HL-60 (cell line): ENCODE measurements around the gene GCLC.

Experiments used
- DNase-seq, 2 experiments: peaks; one replicate each; pipeline ENCODE4 v3.0.0-alpha.2; 2010 to 2020; ENCODE audit warnings: low read depth in 1 of 2, low spot score in 1 of 2
- H3K27ac ChIP-seq: fragments of 250-450 bp; sonication (Bioruptor Pico); replicated peaks from 2 replicates; pipeline ENCODE4 v1.5.1; 2020; ENCODE audit warnings: mild to moderate bottlenecking, moderate library complexity
- H3K27me3 ChIP-seq: fragments of 250-450 bp; sonication (Bioruptor Pico); 2 replicates; pipeline ENCODE4 v1.5.1; 2021; ENCODE audit warnings: mild to moderate bottlenecking, moderate library complexity; ENCODE audit not compliant: insufficient read depth, poor library complexity, severe bottlenecking
- H3K4me3 ChIP-seq: replicated peaks from 2 replicates; pipeline ENCODE4 v1.5.1; 2011; ENCODE audit warnings: mild to moderate bottlenecking, control low read depth, low read length; ENCODE audit not compliant: insufficient read depth
- CTCF ChIP-seq: IDR thresholded peaks from one replicate; pipeline ENCODE4 v1.5.1; 2011; ENCODE audit warnings: low read length, control low read depth, inconsistent platforms; ENCODE audit not compliant: insufficient read depth
- GABPA ChIP-seq: IDR thresholded peaks from 2 replicates; pipeline ENCODE4 v1.6.1; 2012; ENCODE audit warnings: low read depth
- POLR2AphosphoS5 ChIP-seq: IDR thresholded peaks from 2 replicates; pipeline ENCODE4 v1.6.1; 2012; ENCODE audit warnings: low read depth
- REST ChIP-seq: IDR thresholded peaks from 2 replicates; pipeline ENCODE4 v1.6.1; 2012; ENCODE audit warnings: low read depth; ENCODE audit not compliant: insufficient replicate concordance
- SPI1 ChIP-seq: IDR thresholded peaks from 2 replicates; pipeline ENCODE4 v1.6.1; 2012; ENCODE audit warnings: low read depth, mild to moderate bottlenecking, borderline replicate concordance

The GCLC gene

GRCh38 chr6:53451165-53451564 lies 93.7 kb downstream of the GCLC start:
- Histone ChIP-seq H3K27me3 (no peaks in the 10 kb centered on the region), H3K4me3 (no peak overlapping the region), H3K27ac (no peak overlapping the region)
- TF ChIP-seq REST = no peak
- TF ChIP-seq GABPA = no peak
- no peak for DNase-seq

GRCh38 chr6:53447865-53448264 lies 97.0 kb downstream of the GCLC start:
- DNase-seq = no peak
- TF ChIP-seq REST (no peak), SPI1 (no peak), CTCF (no peak), POLR2AphosphoS5 (no peak), GABPA (no peak)
- no peak overlapping the region for H3K4me3 ChIP-seq
- H3K27ac ChIP-seq = no peak overlapping the region
- no peaks in the 10 kb centered on the region for H3K27me3 ChIP-seq
